B cell (primary cell): ENCODE measurements around the gene APOBEC4. TPM values are rescaled to one million over a fixed set of nuclear protein-coding genes. Genes with fewer than 3 reads are reported as not detected.

ENCODE experiments used
- ATAC-seq: fragments of 200-7000 bp; cut with Tn5 transposase; one replicate; pipeline ENCODE4 v1.10.0; 2021; ENCODE audit warnings: low read depth, mild to moderate bottlenecking, moderate number of reproducible peaks, moderate library complexity
- CTCF ChIA-PET: fragments of 350-600 bp; sonication (Branson Sonifier 250); formaldehyde crosslinking; loops from one replicate; lab custom pipeline; 2021; ENCODE audit warnings: antibody characterized with exemption, inconsistent platforms; lab: Charles Lee
- POLR2A ChIA-PET: fragments of 350-600 bp; sonication (Branson Sonifier 250); formaldehyde crosslinking; loops from one replicate; lab custom pipeline; 2021; ENCODE audit warnings: antibody characterized with exemption; lab: Charles Lee
- DNase-seq: peaks from one replicate; pipeline ENCODE4 v3.0.0; 2013
- H2AFZ ChIP-seq: 2 replicates; pipeline ENCODE4 v1.6.1; 2012; ENCODE audit warnings: mild to moderate bottlenecking, low read depth, low read length; ENCODE audit not compliant: insufficient read depth, poor library complexity, severe bottlenecking
- H3K27ac ChIP-seq, 2 donors: 1 replicate in 1 of 2; 2 replicates in 1 of 2; pipeline ENCODE4 v1.5.1; 2012 to 2013; ENCODE audit warnings: low read length in 2 of 2, mild to moderate bottlenecking in 2 of 2, moderate library complexity in 1 of 2
- H3K27me3 ChIP-seq, 4 experiments: fragments of 200-600 bp in 1 of 4; sonication (generic) in 1 of 4; replicated peaks in 1 of 4; 1 replicate in 2 of 4; 2 replicates in 2 of 4; pipeline versions ENCODE4 v1.6.1 to v1.7.0; 2013 to 2016; ENCODE audit warnings: low read length in 3 of 4, mild to moderate bottlenecking in 2 of 4, mixed read lengths in 1 of 4, moderate library complexity in 1 of 4; ENCODE audit not compliant: insufficient read depth in 4 of 4, control insufficient read depth in 3 of 4; ENCODE audit errors: control extremely low read depth in 1 of 4
- H3K36me3 ChIP-seq, 2 experiments: replicated peaks in 1 of 2; 1 replicate in 1 of 2; 2 replicates in 1 of 2; pipeline versions ENCODE4 v1.6.1 to v1.7.1; 2013; ENCODE audit warnings: low read length in 1 of 2; ENCODE audit not compliant: insufficient read depth in 2 of 2, control insufficient read depth in 1 of 2; ENCODE audit errors: control extremely low read depth in 1 of 2, extremely low read depth in 1 of 2
- H3K4me1 ChIP-seq, 2 donors: fragments of 200-600 bp in 1 of 2; sonication (generic) in 1 of 2; 1 replicate in 1 of 2; 2 replicates in 1 of 2; pipeline versions ENCODE4 v1.5.1 to v1.6.1; 2013 to 2017; ENCODE audit warnings: low read length in 2 of 2; ENCODE audit not compliant: control insufficient read depth in 2 of 2, insufficient read depth in 2 of 2
- H3K4me2 ChIP-seq: replicated peaks from 2 replicates; pipeline ENCODE3; 2012; ENCODE audit warnings: mild to moderate bottlenecking, low read depth, low read length; ENCODE audit not compliant: poor library complexity, severe bottlenecking
- H3K4me3 ChIP-seq, 5 experiments: fragments of 200-600 bp in 1 of 5; sonication (generic) in 1 of 5; 1 replicate in 3 of 5; 2 replicates in 2 of 5; pipeline versions ENCODE4 v1.5.1 to v1.7.0; 2011 to 2016; ENCODE audit warnings: low read length in 4 of 5, mild to moderate bottlenecking in 4 of 5, low read depth in 2 of 5, control low read depth in 1 of 5, moderate library complexity in 1 of 5; ENCODE audit not compliant: insufficient read depth in 1 of 5; ENCODE audit errors: control extremely low read depth in 1 of 5, extremely low read depth in 1 of 5
- H3K79me2 ChIP-seq: fragments of 200-600 bp; sonication (generic); one replicate; pipeline ENCODE4 v1.6.0; 2016; ENCODE audit warnings: low read length; ENCODE audit not compliant: control insufficient read depth, insufficient read depth
- H3K9ac ChIP-seq: fragments of 200-600 bp; sonication (generic); 2 replicates; pipeline ENCODE4 v1.6.1; 2017; ENCODE audit warnings: mild to moderate bottlenecking, low read length, moderate library complexity
- H3K9me3 ChIP-seq, 3 donors: one replicate each; pipeline versions ENCODE4 v1.6.1 to v1.7.1; 2013; ENCODE audit warnings: low read length in 2 of 3; ENCODE audit not compliant: control insufficient read depth in 2 of 3, insufficient read depth in 1 of 3; ENCODE audit errors: control extremely low read depth in 1 of 3
- H4K20me1 ChIP-seq: 2 replicates; pipeline ENCODE4 v1.6.0; 2012; ENCODE audit warnings: mild to moderate bottlenecking, low read length; ENCODE audit not compliant: insufficient read depth, control insufficient read depth, poor library complexity, severe bottlenecking
- H3K27ac Mint-ChIP-seq: one replicate; pipeline ENCODE4 v1.8.0; 2021; ENCODE audit warnings: mixed read lengths
- H3K27me3 Mint-ChIP-seq: one replicate; pipeline ENCODE4 v1.8.0; 2021; ENCODE audit warnings: mixed read lengths
- H3K4me1 Mint-ChIP-seq: one replicate; pipeline ENCODE4 v1.8.0; 2021; ENCODE audit warnings: mixed read lengths
- H3K4me3 Mint-ChIP-seq: one replicate; pipeline ENCODE4 v1.8.0; 2021; ENCODE audit warnings: mixed read lengths
- H3K9me3 Mint-ChIP-seq: one replicate; pipeline ENCODE4 v1.8.0; 2022; ENCODE audit warnings: mixed read lengths; ENCODE audit not compliant: insufficient read depth
- EZH2 ChIP-seq: IDR thresholded peaks from 2 replicates; pipeline ENCODE4 v1.6.1; 2012; ENCODE audit warnings: borderline replicate concordance, low read depth, mild to moderate bottlenecking, moderate library complexity, low read length; ENCODE audit not compliant: insufficient read depth, poor library complexity, severe bottlenecking
- WGBS: methylation state at CpG from one replicate; pipeline ENCODE4 v1.1.5; 2013; ENCODE audit warnings: missing lambda C conversion rate; ENCODE audit not compliant: insufficient coverage; 5-methylcytosine and 5-hydroxymethylcytosine counted together
- intact Hi-C: fragments of 100-400 bp; cut with micrococcal nuclease; formaldehyde crosslinking; loops from one replicate; pipeline ENCODE4 v1.10.0; 2022
- polyA plus RNA-seq: library from polyadenylated mRNA; depleted of rRNA; stranded (reverse); fragments of >200 nt; gene quantifications from 2 replicates; pipeline ENCODE4 v1.2.3, GENCODE V29; 2012
- total RNA-seq, 2 donors: library from RNA; stranded (reverse); fragments of 120-200 nt in 1 of 2; gene quantifications; 1 replicate in 1 of 2; 2 replicates in 1 of 2; pipeline versions ENCODE4 v1.2.3 to v1.2.4, GENCODE V29; 2013 to 2022
- TF ChIP-seq, protein P1 (sequence below): fragments of 200-600 bp; IDR thresholded peaks from one replicate; pipeline ENCODE4 v1.8.0; 2022; ENCODE audit warnings: antibody characterized with exemption, mild to moderate bottlenecking

APOBEC4 gene
- total and polyA plus RNA-seq, 2 donors (not counting 1 experiment from before 2014, with no cell fraction given), result not detected

DNA sequence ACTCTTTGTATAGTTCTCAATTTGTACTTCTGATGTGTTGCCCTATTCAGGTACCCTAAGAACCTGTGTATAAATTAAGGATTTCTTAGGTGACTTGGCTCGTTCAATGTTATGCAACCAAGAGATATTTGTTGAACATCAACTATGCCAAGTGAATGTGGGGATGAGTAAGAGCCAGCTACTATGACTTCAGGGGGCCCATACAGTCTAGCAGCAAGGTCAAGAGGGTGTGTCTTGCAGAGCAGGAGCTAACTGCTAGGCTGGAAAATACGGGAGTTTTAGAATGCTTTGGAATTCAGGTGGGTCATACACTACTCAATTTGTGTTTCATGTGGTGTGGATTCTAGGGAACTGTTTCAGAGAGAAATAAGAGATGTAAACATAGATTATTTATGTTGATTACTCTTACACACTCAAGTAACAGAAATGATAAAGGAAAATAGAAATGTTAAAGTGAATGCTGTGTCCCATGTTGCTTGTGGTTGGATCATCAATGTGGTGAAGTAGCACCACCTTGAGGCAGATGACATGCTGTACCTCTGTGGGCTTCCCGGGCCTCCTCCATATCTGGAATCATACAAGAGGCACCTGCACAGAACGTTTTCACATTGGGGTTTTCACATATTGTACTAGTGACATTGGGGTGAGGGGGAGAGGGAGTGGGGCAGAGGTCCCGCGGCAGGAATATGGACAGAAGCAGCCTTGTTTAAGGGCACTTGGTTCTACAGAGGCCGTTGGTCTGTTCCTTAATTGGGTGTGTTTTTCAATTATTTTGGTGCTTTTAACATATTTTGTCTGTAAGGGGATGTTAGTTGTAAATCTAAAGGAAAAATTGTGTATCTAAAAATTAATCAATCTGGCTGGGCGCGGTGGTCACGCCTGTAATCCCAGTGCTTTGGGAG, 30.0 kb downstream of the APOBEC4 start:
- Histone ChIP-seq H3K4me3 (no peak overlapping the region), H3K79me2 (peaks cover under 1% of the 10 kb centered on the region), H3K27ac (peak overlapping the region in 1 of 2 donors; percentile 44), H2AFZ (no peak overlapping the region), H3K9ac (no peak overlapping the region), H3K9me3 (no peaks in the 10 kb centered on the region), H3K4me2 (no peak overlapping the region), H3K36me3 (peaks cover 2 to 27% of the 10 kb centered on the region in 2 experiments), H3K4me1 (peaks cover 2 to 9% of the 10 kb centered on the region in 2 donors), H4K20me1 (no peaks in the 10 kb centered on the region), H3K27me3 (no peaks in the 10 kb centered on the region)
- no peaks in the 10 kb centered on the region for H3K9me3 Mint-ChIP-seq
- WGBS, result 82% methylated on average over 4 of the region's 10 CpGs
- intact Hi-C loops, result loop anchor here (1.0 to 5.0 kb wide), 6 partner anchors 10 to 661 kb away; no protein-coding TSS in a partner anchor
- DNase-seq (peak; percentile 80), ATAC-seq (peak; percentile 96)
- TF ChIP-seq, protein P1, sequence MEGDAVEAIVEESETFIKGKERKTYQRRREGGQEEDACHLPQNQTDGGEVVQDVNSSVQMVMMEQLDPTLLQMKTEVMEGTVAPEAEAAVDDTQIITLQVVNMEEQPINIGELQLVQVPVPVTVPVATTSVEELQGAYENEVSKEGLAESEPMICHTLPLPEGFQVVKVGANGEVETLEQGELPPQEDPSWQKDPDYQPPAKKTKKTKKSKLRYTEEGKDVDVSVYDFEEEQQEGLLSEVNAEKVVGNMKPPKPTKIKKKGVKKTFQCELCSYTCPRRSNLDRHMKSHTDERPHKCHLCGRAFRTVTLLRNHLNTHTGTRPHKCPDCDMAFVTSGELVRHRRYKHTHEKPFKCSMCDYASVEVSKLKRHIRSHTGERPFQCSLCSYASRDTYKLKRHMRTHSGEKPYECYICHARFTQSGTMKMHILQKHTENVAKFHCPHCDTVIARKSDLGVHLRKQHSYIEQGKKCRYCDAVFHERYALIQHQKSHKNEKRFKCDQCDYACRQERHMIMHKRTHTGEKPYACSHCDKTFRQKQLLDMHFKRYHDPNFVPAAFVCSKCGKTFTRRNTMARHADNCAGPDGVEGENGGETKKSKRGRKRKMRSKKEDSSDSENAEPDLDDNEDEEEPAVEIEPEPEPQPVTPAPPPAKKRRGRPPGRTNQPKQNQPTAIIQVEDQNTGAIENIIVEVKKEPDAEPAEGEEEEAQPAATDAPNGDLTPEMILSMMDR, result peak; percentile 80
- no peak for TF ChIP-seq EZH2
- peaks cover 20% of the 10 kb centered on the region for H3K4me1 Mint-ChIP-seq
- H3K27me3 Mint-ChIP-seq, result no peaks in the 10 kb centered on the region
- peak overlapping the region; percentile 42 for H3K27ac Mint-ChIP-seq
- ChIA-PET POLR2A (no interaction called here), CTCF (interaction anchor here (0.6 to 3.1 kb wide), 12 partner anchors 9 to 660 kb away, joined by 3 to 18 read pairs (median 6); no protein-coding TSS in a partner anchor)
- no peak overlapping the region for H3K4me3 Mint-ChIP-seq

DNA sequence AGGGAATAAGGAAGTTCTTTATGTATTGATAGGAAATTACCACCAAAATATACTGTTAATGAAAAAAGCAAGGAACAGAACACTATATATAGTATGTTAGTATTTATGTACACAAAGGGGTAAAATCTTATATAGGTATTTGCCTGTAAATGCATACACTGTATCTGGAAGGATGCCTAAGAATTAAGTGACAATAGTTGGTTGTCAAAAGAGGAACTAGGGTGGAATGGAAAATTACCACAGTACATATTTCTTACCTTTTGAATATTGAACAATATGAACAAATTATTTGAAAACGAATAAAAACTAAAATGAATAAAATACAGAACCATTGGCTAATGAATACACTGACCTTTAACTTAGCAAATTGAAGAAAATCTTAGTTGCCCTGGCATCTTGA, 31.1 kb downstream of the APOBEC4 start:
- DNase-seq, result no peak
- peaks cover 2 to 9% of the 10 kb centered on the region in 2 donors for H3K4me1 ChIP-seq
- CTCF ChIA-PET, result interaction anchor here (1.0 to 3.1 kb wide), 7 partner anchors 12 to 340 kb away, joined by 3 to 18 read pairs (median 8); no protein-coding TSS in a partner anchor
- no peaks in the 10 kb centered on the region for H3K27me3 ChIP-seq
- no peaks in the 10 kb centered on the region for H3K79me2 ChIP-seq
- H3K9ac ChIP-seq, result no peak overlapping the region
- H3K27ac ChIP-seq, result peak overlapping the region in 1 of 2 donors; percentile 44
- no CpG with 5 or more reads among the region's 1 CpG for WGBS
- Mint-ChIP-seq H3K4me1 (peaks cover 20% of the 10 kb centered on the region), H3K9me3 (no peaks in the 10 kb centered on the region), H3K27ac (peak overlapping the region; percentile 22), H3K4me3 (no peak overlapping the region), H3K27me3 (no peaks in the 10 kb centered on the region)
- POLR2A ChIA-PET, result no interaction called here
- TF ChIP-seq, protein P1, result no peak
- TF ChIP-seq EZH2, result no peak
- H3K4me3 ChIP-seq, result no peak overlapping the region
- no peaks in the 10 kb centered on the region for H4K20me1 ChIP-seq
- intact Hi-C loops, result loop anchor here (5.0 kb wide), 2 partner anchors 100 to 660 kb away; no protein-coding TSS in a partner anchor
- H3K4me2 ChIP-seq, result no peak overlapping the region
- H3K9me3 ChIP-seq, result no peaks in the 10 kb centered on the region
- no peak overlapping the region for H2AFZ ChIP-seq
- no peak for ATAC-seq
- H3K36me3 ChIP-seq, result peaks cover 2 to 19% of the 10 kb centered on the region in 2 experiments
